GOT3 (cell line): ENCODE results near the gene CDC20B.
A peak's percentile ranks its signal among the peaks of the same experiment; 100 is the strongest.
"Not testable (repeated sequence)": the region's sequence is repeated elsewhere in the genome, so short reads cannot be mapped to it uniquely, and the experiment has no call there.

ENCODE experiments used
- DNase-seq: peaks from one replicate; lab custom pipeline; 2025; ENCODE audit warnings: mixed read lengths; lab: John Stamatoyannopoulos, UW

CDC20B gene

DNA sequence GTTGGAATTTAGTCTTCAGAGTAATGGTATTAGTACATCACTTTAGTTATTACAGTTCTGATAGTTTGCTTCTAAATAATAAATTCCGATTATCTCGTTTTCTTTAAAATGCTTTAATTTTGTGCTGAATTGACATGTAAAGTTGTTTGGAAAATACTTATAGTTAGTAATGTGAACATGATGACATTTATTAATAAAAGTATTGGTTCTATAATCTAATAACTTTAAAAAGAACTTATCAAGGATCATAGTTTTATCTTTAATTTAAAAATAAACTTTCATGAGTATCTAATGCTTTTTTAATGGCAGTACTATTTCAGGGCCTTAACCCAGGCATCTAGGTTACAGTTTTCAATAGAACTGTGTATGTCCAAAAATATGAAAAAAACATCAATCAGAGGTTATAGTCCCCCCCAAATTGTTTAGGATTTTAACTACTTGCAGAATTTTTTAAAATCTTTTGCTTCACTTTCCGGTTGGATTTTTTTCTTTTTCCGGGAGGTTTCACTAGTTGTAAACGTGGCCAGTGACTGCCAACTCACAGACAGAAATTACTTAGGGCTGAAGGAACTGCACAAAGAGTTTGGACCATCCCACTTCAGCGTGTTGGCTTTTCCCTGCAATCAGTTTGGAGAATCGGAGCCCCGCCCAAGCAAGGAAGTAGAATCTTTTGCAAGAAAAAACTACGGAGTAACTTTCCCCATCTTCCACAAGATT lies 12.3 kb downstream of the CDC20B start:
- DNase-seq, result peak; percentile 21

DNA sequence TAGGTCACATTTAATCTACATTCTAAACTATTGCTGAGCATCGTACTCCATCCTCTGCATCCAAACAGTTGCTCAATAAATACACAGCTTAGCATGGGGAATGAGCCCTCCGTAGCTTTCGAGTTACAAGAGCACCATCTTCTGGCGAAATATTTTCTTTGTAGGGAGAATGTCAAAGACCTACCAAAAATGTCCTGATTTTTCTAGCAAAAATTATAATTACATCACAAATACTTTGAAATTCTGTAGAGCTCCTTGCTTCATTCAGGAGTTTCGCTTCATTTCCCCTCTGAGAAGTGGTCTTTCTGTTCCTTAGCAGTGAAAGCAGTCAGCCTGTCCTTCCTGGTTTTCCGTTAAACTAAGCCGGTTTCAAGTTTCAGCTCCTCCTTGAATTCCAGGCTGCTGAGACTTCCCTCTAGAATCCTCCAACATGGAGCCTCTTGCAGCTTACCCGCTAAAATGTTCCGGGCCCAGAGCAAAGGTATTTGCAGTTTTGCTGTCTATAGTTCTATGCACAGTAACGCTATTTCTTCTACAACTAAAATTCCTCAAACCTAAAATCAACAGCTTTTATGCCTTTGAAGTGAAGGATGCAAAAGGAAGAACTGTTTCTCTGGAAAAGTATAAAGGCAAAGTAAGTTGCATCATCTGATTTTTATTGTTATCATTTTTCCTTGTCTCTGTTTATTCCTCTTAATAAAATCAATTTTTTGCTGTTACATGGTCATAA lies 13.0 kb downstream of the CDC20B start, which contains the start of gene GPX8:
Gene GPX8, plus strand, starts transcription at position 409 of the 730 bp plus-strand sequence. Its CDS starts 22 bp downstream, at position 431.
- no peak for DNase-seq

DNA sequence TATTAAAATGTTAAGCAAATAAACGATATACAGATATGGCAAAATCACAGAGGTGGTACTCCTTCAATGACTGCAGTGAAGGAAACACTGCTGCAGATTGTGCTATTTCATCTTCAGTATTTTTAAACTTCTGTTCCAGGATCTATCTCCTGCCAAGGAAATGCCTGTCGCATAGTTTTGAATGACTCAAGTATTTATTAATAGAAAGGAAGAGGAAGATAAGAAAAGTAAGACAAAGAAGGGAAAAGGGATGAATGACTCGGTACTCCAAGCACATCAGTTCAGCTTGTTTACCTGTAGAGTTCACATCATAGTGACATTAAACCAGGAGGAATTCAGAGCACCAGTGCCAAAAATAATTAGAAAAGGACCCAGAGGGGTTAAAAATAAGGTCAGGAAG lies 18.1 kb downstream of the CDC20B start:
- no peak for DNase-seq

DNA sequence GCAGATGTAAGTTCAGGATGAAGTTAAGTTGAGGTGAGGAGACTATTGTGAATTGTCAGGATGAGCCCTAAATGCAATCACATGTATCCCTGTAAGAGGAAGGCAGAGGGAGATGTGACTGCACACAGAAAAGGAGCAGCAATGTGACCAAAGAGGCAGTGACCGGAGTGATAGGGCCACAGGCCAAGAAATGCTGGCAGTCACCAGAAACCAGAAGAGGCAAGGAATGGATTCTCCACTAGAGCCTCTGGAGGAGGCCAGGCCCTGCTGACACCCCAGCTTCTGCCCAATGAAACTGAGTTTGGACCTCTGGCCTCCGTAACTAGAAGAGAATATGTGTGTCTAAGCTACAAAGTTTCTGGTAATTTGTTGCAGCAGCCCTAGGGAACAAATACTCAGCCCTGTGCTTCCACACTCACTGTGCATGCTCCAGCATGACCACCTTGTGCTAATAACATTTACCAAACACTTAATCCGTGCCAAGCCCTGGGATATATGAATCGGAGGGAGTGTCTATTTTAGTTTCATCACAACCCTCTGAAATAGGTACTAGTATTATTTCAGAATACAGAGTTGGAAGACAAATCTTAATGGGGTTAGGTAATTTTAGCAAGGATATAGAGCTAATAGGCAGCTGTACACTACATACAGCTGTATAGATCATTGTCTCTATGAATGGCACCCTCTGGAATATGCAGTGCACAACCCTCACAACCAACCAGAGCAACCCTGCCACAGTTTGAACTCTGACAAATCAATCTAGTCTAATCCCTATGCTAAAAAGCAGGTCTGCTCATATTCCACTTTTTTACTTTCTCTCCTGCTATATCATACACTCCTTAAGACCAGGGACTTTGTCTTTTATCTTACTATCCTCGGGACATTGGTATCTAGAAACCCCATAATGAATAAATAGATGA lies 20.8 kb downstream of the CDC20B start:
- no peak for DNase-seq

DNA sequence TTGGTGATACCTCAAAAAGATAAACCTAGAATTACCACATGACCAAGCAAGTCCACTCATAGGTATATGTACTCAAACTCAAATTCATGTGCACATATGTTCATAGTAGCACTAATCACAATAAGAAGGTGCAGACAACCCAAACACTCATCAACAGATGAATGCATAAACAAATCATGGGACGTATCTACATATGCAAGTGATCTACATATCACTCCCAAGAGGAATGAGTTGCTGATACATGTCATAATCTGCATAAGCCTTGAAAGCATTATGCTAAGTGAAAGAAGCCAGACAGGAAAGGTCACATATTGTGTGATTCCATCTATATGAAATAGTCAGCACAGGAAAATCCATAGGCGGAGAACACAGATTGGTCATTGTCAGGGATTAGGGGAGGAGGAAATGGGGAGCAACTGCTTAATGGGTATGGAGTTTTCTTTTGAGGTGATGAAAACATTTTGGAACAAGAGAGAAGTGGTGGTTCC lies 23.6 kb downstream of the CDC20B start:
- DNase-seq, result no peak

DNA sequence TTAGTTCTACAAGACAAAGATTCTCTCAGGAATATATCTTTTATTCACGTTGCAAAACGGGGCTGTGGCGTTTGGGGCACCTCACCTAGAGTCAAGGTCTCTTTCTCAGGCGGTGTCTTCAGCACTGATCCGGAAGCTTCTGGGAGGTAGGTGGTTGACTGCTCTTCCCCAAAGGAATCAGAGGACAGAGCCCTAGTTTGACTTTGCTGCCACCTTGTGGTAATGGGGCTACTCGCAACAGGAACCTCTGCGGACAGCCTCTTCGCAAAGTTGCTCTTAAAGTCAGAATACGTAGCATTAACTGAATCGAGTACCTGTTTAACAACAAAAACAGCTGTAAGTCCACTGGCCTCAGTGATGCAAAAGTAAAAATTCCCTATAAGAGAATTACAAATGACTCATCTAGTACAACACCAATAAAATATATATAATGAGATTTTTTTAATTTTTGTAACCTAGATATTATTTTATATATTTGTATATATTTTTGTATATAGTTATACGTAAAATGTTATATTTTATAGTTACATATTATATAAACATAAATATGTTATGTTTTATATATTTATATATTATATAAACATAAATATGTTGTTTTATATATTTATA lies 26.3 kb downstream of the CDC20B start:
- peak; percentile 27 for DNase-seq

DNA sequence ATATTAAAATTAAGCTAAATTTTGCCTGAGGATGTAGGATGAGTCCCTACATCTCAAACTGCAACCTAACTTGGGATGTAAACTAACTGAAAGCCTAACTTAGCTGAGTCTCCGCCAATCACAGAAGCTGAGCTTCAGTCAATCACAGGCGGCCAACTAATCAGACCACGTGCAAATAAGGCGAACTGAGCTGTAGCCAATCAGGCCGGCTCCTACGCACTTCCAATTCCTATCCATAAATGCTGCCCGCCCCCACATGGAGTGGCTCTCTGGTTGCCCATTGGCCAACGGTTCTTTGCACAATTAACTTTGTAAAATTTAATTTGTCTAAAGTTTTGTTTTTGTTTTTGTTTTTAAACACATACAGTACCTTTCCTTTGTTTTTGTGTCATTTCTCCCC lies 26.9 kb downstream of the CDC20B start:
- DNase-seq, result no peak

DNA sequence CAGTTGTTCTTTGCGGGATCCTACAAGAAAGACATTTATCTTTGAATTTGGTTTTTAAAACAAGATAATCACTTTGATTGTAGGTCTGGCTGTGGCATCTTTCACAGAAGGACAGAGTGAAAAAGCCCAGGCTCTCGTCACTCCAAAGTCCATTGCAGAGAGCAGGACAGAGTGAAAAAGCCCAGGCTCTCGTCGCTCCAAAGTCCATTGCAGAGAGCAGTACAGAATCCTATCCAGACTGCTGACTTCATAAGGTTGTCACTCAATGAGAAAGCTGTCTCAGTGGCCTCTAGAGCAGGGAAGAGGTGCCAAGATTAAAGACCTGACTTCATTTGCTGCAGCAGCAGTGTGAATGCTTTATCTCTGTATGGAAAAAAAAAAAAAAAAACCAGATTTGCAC lies 29.4 kb downstream of the CDC20B start:
- DNase-seq, result no peak

DNA sequence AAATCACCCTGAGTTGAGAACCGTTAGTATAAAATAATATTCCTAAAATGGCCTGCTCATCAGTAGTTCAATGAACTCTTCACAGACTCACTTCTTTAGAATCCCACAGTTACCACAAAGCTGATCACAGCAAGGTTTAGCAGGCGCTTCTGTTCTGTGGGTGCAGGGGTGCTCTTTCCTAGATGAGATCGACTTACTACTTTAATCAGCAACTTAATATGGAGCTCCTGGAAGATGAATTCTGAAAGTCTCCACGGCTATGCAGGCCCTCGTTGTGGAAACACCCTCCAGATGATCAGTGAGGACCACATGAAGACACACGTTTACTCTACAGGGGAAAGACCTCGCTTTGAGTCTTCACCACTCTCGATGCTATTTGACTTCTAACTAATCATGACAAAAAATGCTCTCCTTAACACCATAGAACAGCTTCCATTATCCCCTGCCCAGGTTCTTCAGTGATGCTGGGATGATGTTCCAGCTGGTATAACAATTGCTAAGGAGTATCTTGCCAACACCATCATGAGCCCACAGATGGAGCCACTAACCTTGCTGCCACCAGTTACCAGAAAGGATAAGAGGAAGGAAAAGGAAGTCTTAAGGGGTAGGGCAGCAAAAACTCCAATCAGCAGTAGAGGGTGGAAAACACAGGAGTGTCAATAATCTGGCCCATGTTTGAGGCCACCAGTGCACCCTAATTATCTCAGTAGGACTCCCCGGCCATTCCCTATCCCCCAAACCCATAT lies 30.9 kb downstream of the CDC20B start:
- DNase-seq, result no peak

DNA sequence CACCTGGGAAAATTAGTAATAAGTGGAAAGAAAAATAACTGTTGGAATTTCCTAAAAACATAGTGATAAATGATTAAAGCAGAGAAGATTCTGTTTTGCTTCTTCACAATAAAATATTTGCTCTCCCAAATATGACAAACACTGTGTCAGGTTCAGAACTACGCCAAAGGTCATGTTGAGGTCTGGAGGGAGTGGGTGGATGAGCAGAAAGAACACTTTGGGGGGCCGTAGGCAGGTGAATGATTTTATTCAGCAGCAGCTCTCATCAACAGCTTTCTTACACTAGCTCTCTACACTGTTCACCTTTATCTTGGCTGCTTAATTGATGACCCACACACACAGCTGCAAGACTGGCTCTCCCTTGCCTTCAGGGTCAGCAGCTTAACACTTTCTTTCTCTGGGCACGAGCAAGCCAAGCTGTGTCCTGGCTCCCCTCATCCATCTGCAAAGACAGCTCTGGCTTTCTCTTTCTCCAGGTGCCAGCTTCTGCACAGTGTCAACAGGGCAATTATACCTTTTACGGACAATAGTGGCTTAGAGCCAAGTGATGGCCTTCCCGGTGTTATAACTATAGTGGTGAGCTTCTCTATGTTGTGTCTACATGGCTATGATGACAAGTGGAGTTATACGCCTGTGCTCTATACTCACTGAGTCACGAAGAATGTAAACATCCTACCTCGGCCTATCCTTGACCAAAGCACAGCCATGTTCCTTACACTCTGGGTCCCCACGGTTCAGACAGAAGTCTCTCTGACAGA lies 31.9 kb downstream of the CDC20B start:
- no peak for DNase-seq

DNA sequence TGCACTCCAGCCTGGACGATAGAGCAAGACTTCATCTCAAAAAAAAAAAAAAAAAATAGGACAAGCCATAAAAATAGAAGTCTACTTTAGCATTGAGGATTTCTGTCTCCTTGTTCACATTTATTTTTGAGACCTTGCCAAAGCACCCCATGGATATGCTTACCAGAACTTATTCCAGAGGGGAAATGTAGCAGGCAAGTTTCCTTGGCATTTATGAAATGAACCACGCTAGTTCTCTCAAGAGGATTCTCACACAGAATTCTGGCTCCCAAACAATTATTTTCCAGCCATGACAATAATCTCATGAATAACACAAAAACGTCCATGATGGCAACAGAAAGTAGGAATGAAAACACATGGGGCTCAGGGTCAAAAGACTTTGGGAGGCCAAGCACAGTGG lies 36.5 kb downstream of the CDC20B start:
- DNase-seq, result no peak

DNA sequence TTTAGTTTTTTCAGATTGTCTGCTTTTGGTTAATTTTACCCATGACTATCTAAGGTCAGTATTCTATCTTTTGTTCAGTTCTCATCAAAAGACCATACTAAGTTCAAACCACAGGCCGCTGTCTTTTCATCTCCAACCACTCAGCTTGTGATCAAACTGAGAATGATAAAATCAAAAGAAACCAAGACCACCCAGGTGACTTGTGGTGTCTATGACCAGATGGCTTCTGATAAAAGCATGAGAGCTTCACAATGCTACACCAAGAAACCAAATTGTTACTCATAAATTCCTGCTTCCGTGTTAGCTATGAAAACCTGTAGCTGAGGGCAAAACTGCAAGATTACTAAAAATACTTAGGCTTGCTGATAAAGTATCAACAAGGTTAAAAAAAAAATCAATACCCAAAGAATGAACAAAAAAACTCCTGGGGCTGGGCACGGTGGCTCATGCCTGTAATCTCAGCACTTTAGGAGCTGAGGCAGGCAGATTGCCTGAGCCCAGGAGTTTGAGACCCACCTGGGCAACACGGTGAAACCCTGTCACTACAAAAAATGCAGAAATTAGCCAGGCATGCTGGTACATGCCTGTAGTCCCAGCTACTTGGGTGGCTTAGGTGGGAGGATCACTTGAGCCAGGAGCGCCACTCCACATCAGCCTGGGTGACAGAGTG lies 38.8 kb downstream of the CDC20B start:
- no peak for DNase-seq

DNA sequence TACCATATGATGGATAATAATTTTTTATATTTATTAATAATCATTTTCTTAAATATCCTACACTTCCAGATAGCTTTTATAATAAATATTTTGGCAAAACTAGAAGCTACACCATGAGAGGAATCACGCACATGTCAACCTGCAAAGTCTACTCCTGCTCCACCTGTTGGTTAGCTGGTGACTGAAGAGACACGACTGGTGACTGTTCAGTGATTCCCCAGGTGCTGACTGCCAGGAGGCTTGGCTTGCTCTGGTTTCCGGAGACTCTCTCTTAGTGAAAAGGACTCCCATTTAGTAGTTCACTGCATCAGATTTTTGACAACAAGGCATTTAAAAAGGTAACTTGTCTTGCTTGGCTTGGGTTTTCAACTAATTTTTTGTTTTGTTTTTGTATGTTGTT lies 49.6 kb downstream of the CDC20B start:
- DNase-seq, result no peak

DNA sequence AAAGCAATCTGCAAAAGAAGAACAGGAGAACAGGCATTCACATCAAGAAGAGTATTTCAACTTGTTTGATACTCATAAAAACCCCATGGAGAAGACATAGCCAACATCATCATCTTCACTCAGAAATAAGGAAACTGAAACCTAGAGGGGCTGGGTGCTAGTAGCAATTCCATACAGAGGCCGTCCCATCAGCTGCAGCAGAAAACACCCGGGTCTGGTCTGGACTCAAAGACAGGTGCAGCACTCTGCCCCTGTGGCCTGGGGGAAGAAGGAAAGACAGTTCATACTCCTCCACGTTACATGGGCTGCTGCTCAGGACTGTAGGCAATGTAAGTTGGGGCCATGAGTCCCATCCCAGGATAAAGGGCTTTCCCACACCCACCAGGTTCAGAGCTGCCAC lies 58.9 kb downstream of the CDC20B start:
- no peak for DNase-seq

DNA sequence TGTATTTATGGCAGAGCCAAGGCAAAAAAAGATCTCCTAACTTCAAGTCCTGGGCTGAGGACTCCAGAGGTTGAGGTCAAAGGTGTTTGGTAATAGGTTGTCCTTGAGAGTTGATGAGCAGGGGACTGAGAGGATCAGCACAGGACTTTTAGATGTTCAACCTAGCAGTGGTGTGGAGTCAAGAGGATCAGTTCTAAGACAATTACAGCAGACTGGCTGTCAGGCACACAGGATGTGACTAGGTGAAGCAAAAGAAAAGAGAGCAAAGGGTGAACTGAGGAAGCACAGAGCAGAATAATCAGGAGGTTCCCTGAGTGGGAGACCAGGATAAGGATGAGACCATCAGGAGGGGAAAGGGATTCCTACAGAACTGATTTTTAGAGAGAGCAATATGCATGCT lies 59.6 kb downstream of the CDC20B start:
- no peak for DNase-seq

DNA sequence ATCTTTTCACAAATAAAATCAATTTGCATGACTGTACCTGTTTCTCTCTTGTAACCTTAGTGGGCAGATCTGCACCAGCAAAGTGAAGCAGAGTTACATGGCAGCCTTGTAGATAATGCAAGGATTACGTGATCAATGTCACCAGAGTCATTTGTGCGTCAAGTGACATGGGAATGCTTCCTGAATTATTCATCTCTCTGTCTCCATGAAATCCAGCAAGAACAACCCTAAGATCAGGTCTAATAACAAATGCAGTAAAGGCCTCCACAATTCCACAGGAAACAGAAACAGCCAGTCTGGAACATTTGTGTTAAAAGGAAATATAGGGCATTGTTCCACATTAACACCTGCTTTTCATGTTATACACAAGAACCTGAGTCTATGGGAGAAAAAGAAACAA lies 62.8 kb downstream of the CDC20B start:
- no peak for DNase-seq

DNA sequence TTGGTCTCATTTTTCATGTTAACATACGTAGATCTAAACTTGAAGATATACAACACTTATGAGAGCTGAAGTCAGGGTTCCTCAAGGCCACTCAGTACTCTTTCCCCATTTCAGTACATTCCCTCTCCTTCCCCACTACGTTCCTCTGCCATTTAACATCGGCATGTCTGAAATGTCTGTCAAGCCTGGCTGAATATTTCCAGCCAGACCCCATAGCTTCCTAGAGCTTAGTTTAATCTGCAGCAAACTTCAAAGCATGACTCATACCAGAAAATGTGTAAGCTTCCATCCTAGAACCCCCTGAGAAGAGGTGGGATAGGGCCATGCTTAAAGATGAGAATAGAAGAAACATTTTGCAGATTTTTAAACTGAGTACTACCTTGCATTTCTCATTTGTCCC lies 64.3 kb downstream of the CDC20B start:
- no peak for DNase-seq

DNA sequence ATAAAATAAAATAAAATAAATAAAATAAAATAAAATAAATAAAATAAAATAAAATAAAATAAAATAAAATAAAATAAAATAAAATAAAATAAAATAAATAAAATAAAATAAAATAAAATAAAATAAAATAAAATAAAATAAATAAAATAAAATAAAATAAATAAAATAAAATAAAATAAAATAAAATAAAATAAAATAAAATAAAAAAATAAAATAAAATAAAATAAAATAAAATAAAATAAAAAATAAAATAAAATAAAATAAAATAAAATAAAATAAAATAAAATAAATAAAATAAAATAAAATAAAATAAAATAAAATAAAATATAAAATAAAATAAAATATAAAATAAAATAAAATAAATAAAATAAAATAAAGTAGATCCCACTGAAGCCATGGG lies 67.0 kb downstream of the CDC20B start:
- not testable (repeated sequence) for DNase-seq

DNA sequence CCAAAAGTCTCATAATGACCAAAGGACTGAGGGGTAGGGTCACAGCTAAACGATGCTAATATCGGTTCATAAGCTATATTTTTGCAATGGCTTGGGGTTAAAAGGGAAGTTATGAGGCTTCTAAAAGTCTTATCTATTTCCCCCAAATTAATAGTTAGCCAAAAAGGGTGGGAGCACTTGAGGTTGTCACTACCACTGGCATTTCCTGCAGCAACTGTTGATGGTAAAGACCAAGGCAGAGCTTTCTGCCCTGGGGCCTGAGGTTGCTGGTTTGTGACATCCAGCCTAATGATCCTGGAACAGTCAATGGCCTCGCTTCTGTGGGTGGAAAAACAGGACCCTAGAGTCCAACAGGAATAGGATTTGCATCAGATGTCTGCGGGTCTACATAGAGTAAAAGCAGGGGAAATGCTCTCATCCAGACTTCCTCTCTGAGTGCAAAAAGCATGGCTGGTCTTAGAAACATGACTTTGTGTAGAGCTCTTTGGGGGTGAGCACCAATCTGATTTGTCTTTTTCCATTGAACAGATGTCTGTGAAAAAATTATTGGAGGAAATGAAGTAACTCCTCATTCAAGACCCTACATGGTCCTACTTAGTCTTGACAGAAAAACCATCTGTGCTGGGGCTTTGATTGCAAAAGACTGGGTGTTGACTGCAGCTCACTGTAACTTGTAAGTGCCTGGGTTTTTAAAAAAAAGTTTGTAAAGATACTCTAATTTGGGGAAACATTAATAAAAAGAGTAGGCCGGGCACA lies 67.9 kb downstream of the CDC20B start:
- DNase-seq, result no peak
